ENCODE results near the gene ZWINT. TPM values are rescaled to one million over a fixed set of nuclear protein-coding genes. Genes with fewer than 3 reads are reported as not detected.

ZWINT gene, protein sequence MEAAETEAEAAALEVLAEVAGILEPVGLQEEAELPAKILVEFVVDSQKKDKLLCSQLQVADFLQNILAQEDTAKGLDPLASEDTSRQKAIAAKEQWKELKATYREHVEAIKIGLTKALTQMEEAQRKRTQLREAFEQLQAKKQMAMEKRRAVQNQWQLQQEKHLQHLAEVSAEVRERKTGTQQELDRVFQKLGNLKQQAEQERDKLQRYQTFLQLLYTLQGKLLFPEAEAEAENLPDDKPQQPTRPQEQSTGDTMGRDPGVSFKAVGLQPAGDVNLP
- polyA plus RNA-seq (2011; rRNA removed) (14.0 and 15.0 TPM in 2 replicates), polyA minus RNA-seq (2011; rRNA and poly(A)+ RNA removed) (7.3 and 9.1 TPM in 2 replicates)

DNA sequence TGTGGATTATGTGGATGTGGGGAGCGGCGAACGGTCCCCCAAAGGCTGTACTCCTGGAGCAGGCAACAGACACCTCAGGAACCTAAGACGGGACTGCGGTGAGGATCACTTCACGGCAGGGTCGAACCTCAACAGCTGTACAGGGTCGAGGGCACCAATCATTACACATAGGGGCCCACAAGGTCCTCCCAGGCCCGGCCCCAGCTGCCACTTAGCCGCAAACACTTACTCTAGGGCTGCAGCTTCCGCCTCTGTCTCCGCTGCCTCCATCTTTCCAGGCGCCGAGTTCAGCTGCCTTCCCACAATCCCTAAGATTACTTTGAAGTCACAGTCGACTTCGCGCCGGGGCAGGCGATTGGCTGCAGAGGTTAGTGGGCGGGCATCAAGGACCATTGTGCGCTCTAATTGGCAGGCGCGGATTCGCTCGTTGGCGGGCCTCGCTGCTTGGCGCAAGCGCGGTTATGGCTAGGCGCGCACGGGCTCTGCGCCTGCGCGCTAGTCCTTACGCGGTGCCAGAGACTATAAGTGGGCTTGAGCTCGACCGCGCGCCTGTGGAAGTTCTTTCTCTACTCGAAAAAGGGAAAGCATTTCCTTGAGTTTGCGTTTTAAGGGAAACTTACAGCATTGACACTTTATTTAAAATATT is at the start of gene ZWINT:
TSS of gene ZWINT (minus strand) at position 293 of the 646 bp plus-strand sequence. CDS start at position 270, 23 bp downstream.
- Histone ChIP-seq H3K4me3 (ENCODE audit: low read depth, low read length) (peak within 1 kb of the TSS; percentile 90), H3K27ac (ENCODE audit: low read depth, low read length) (peak within 1 kb of the TSS; percentile 47), H3K27me3 (ENCODE audit: control insufficient read depth, insufficient read depth, low read length) (no peaks in the 10 kb centered on the region), H3K9me3 (ENCODE audit: control insufficient read depth, insufficient read depth, low read length) (no peaks in the 10 kb centered on the region)
- TF ChIP-seq, protein P1, sequence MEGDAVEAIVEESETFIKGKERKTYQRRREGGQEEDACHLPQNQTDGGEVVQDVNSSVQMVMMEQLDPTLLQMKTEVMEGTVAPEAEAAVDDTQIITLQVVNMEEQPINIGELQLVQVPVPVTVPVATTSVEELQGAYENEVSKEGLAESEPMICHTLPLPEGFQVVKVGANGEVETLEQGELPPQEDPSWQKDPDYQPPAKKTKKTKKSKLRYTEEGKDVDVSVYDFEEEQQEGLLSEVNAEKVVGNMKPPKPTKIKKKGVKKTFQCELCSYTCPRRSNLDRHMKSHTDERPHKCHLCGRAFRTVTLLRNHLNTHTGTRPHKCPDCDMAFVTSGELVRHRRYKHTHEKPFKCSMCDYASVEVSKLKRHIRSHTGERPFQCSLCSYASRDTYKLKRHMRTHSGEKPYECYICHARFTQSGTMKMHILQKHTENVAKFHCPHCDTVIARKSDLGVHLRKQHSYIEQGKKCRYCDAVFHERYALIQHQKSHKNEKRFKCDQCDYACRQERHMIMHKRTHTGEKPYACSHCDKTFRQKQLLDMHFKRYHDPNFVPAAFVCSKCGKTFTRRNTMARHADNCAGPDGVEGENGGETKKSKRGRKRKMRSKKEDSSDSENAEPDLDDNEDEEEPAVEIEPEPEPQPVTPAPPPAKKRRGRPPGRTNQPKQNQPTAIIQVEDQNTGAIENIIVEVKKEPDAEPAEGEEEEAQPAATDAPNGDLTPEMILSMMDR (IDR thresholded peaks at IDR 0.05; ENCODE audit: low read depth, low read length): no peak
- ChIA-PET POLR2A (interaction anchor here (0.7 kb wide), 1 partner anchor 320 kb away, joined by 3 read pairs; no protein-coding TSS in a partner anchor), CTCF (interaction anchor here (0.7 kb wide), 1 partner anchor 344 kb away, joined by 3 read pairs; no protein-coding TSS in a partner anchor)
- DNase-seq (ENCODE audit: low read depth, low spot score): peak; percentile 92

DNA sequence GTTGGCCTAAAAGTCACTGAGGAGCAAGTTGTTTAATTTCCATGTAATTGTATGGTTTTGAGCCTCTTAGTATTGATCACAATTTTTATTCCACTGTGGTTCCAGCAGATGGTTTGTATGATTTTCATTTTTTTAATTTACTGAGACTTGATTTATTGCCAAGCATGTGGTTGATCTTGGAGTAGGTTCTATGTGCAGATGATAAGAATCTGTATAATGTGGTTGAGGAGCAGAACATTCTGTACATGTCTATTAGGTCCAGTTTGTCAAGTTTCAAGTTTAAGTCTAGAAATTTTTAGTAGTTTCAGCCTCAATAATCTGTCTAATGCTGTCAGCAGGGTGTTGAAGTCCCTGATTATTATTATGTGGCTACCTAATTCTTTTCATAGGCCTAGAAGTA is 22.7 kb upstream of the ZWINT start:
- H3K9me3 ChIP-seq (ENCODE audit: control insufficient read depth, insufficient read depth, low read length): no peaks in the 10 kb centered on the region
- DNase-seq (ENCODE audit: low read depth, low spot score): no peak
- H3K4me3 ChIP-seq (ENCODE audit: low read depth, low read length): no peak overlapping the region
- no peaks in the 10 kb centered on the region for H3K27me3 ChIP-seq (ENCODE audit: control insufficient read depth, insufficient read depth, low read length)
- ChIA-PET CTCF (no interaction called here), POLR2A (no interaction called here)
- no peak overlapping the region for H3K27ac ChIP-seq (ENCODE audit: low read depth, low read length)
- TF ChIP-seq, protein P1 (IDR thresholded peaks at IDR 0.05; ENCODE audit: low read depth, low read length): no peak

DNA sequence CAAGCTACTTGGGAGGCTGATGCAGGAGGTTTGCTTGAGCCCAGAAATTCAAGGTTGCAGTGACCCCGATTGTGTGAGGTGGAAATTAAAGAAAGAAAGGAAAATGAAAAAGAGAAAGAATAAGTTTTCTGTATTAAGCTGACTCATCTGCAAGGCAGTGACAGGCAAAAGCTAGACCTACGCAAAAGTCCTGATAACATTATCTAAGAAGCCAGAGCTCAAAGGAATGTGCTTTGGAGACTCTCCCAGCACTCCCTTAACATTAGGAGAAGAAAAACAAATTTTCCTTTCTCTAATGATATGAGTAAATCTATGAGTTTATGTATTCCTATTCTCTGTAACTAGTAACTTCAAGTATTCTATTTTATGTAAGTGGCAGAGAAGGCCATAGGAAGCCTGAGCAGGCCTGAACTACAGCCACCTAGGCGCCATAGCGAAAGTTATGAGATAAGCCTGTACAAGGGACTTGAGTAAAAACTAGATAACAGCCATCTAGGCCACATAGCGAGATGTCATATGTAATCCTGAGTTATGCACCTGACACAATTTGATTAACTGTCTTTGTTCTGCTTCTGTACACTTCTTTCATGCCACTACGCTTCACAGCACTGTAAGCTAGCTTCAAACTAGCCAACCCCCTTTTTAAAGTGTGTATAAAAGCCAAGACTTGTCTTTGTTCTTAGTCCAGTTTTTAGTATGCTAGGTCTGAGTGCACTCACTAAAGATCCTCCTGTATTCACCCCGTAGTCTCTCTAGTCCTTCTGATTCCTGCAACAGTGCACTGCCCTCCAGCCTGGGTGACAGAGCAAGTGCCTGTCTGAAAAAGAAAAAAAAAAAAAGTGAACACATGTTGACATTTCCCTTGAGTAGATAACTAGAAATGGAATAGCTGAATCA is 9.4 kb upstream of the ZWINT start:
- Histone ChIP-seq H3K9me3 (ENCODE audit: control insufficient read depth, insufficient read depth, low read length) (peaks cover 4% of the 10 kb centered on the region; the same call in 1 of the 2 replicates), H3K27ac (ENCODE audit: low read depth, low read length) (no peak overlapping the region), H3K4me3 (ENCODE audit: low read depth, low read length) (no peak overlapping the region), H3K27me3 (ENCODE audit: control insufficient read depth, insufficient read depth, low read length) (no peaks in the 10 kb centered on the region)
- CTCF ChIA-PET: no interaction called here
- POLR2A ChIA-PET: no interaction called here
- no peak for DNase-seq (ENCODE audit: low read depth, low spot score)
- TF ChIP-seq, protein P1 (IDR thresholded peaks at IDR 0.05; ENCODE audit: low read depth, low read length): no peak

DNA sequence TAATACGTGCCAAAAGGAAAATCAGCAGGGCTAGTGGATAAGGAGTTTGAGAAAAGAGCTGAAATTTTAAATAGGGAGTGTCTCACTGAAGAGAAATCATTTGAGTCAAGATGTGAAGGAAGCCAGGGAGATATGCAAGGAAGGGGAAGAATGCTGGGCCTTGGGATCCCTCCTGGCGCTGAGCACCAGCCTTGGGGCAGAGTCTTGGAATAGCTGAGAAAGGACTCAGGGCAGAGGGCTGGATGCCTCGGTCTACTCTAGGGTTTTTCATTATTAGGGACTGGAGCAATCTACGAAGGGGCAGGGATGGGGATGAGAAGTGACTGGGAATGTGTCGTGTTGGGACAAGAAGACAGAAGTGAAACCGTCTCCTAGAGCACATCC is 484 bp downstream of the ZWINT start:
- H3K27ac ChIP-seq (ENCODE audit: low read depth, low read length): peak overlapping the region; percentile 21
- POLR2A ChIA-PET: no interaction called here

More for the DNA sequence above, 484 bp downstream of the ZWINT start:
- Histone ChIP-seq H3K27me3 (ENCODE audit: control insufficient read depth, insufficient read depth, low read length) (no peaks in the 10 kb centered on the region), H3K4me3 (ENCODE audit: low read depth, low read length) (peak overlapping the region; percentile 90), H3K9me3 (ENCODE audit: control insufficient read depth, insufficient read depth, low read length) (no peaks in the 10 kb centered on the region)
- TF ChIP-seq, protein P1 (IDR thresholded peaks at IDR 0.05; ENCODE audit: low read depth, low read length): no peak
- DNase-seq (ENCODE audit: low read depth, low spot score): no peak
- CTCF ChIA-PET: no interaction called here
